ES-I3 (cell line): ENCODE measurements around the gene PARD3B.

Experiments
- H3K36me3 ChIP-seq: 2 replicates; pipeline ENCODE4 v1.6.1; 2013; ENCODE audit warnings: mild to moderate bottlenecking, low read length, control low read depth, moderate library complexity; ENCODE audit not compliant: insufficient read depth
- H3K4me1 ChIP-seq: 2 replicates; pipeline ENCODE4 v1.6.1; 2013; ENCODE audit warnings: mild to moderate bottlenecking, control low read depth, low read length; ENCODE audit not compliant: insufficient read depth
- H3K9ac ChIP-seq: 2 replicates; pipeline ENCODE4 v1.6.1; 2013; ENCODE audit warnings: low read depth, mild to moderate bottlenecking, low read length, moderate library complexity
- H3K9me3 ChIP-seq: 2 replicates; pipeline ENCODE4 v1.6.1; 2013; ENCODE audit warnings: mild to moderate bottlenecking, low read length, moderate library complexity; ENCODE audit not compliant: control insufficient read depth, insufficient read depth

The PARD3B gene

GRCh38 chr2:204982303-204982702 is 437.0 kb downstream of the PARD3B start:
- Histone ChIP-seq H3K9me3 (no peaks in the 10 kb centered on the region), H3K9ac (no peak overlapping the region), H3K36me3 (no peaks in the 10 kb centered on the region; the same call in 1 of the 2 replicates), H3K4me1 (peaks cover 21% of the 10 kb centered on the region)

GRCh38 chr2:204984518-204984917 is 439.2 kb downstream of the PARD3B start:
- Histone ChIP-seq H3K36me3 (no peaks in the 10 kb centered on the region; the same call in 1 of the 2 replicates), H3K4me1 (peaks cover 21% of the 10 kb centered on the region), H3K9me3 (no peaks in the 10 kb centered on the region), H3K9ac (no peak overlapping the region)

DNA sequence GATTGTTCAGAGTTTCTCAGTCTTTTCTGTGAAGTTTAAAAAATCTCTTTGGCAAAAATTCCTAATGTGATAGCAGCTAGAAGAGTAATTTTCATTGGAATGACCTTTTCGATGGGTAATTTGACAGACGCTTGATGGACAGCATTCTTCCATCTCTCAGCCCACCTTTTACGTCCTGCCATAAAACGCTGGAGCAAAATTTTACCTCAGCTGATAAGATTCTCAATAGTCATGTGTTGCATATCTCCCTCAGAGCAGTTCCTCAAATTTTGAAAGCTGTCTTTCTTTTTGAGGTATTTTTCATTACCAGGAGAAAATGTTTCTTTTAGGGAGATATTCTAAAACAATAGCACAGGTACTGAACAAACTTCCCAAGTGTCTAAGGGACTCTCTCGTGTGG is 441.4 kb downstream of the PARD3B start:
- peaks cover 21% of the 10 kb centered on the region for H3K4me1 ChIP-seq

GRCh38 chr2:204988836-204989235 is 443.6 kb downstream of the PARD3B start:
- Histone ChIP-seq H3K9ac (no peak overlapping the region), H3K4me1 (peaks cover 9% of the 10 kb centered on the region; the same call in 1 of the 2 replicates)

More for the DNA sequence above, 441.4 kb downstream of the PARD3B start:
- no peaks in the 10 kb centered on the region for H3K36me3 ChIP-seq
- H3K9ac ChIP-seq, result no peak overlapping the region
- no peaks in the 10 kb centered on the region for H3K9me3 ChIP-seq

GRCh38 chr2:204989877-204990276 is 444.6 kb downstream of the PARD3B start:
- Histone ChIP-seq H3K4me1 (peaks cover 3% of the 10 kb centered on the region; the same call in 1 of the 2 replicates), H3K9me3 (no peaks in the 10 kb centered on the region), H3K36me3 (no peaks in the 10 kb centered on the region), H3K9ac (no peak overlapping the region)

More at GRCh38 chr2:204988836-204989235, 443.6 kb downstream of the PARD3B start:
- Histone ChIP-seq H3K36me3 (no peaks in the 10 kb centered on the region), H3K9me3 (no peaks in the 10 kb centered on the region)

DNA sequence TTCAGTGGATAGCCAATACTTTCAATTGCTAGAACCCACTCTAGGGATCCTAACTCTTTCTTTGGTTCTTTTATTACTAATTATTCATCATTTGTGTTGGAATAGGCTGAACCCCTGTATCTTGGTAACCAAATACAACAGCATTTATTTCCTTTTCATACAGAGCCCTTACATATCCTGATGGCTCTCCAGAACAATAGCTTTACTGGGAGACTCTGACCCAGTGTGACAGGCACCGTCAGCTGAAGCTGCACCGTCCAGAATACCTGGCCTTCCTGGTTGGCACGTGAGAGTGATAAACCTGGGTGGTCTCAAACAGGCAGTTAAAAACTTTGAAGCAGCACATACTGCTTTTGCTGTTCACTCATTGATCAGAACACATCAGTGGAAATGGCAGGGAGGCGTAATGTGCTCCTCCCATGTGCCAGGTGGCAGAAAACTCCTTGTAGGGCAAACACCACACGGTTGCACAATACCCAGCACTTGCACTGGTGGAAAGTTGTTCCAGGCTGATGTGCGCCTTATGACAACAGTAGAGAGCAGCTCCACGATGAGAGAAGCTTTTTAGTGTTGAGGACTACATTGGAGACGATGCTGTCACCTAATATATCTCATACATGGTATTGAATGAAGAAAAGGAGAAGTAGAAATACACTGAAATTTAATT is 456.2 kb downstream of the PARD3B start:
- Histone ChIP-seq H3K36me3 (no peaks in the 10 kb centered on the region), H3K9me3 (no peaks in the 10 kb centered on the region; the same call in 1 of the 2 replicates), H3K4me1 (no peaks in the 10 kb centered on the region), H3K9ac (no peak overlapping the region)

DNA sequence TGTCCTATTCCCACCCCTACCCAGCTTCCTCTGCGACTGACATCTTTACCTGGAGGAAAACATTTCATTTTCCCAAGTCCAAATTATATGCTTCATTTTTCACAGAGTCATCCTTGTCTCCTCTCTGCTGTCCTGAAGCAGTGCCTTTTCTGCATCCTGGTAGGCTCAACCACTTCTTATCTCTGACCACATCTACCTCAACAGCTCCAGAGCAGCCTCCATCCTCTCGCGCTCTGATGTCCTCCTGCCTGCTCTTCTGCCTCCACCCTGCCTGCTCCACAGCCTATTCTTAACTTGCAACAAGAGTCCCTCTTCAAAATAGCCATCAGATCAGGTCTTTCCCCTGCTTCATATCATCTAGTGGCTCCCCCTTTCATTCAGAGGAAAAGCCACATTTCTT is 457.1 kb downstream of the PARD3B start:
- Histone ChIP-seq H3K9me3 (no peaks in the 10 kb centered on the region; the same call in 1 of the 2 replicates), H3K9ac (no peak overlapping the region), H3K4me1 (no peaks in the 10 kb centered on the region), H3K36me3 (no peaks in the 10 kb centered on the region)

- no peak overlapping the region for H3K9ac ChIP-seq
- no peaks in the 10 kb centered on the region for H3K4me1 ChIP-seq
- H3K9me3 ChIP-seq, result no peaks in the 10 kb centered on the region
- H3K36me3 ChIP-seq, result no peaks in the 10 kb centered on the region
Observed at GRCh38 chr2:205003288-205003687, 458.0 kb downstream of the PARD3B start.

GRCh38 chr2:205010196-205010595 is 464.9 kb downstream of the PARD3B start:
- no peaks in the 10 kb centered on the region for H3K4me1 ChIP-seq
- no peaks in the 10 kb centered on the region for H3K9me3 ChIP-seq
- no peaks in the 10 kb centered on the region for H3K36me3 ChIP-seq
- H3K9ac ChIP-seq, result no peak overlapping the region

DNA sequence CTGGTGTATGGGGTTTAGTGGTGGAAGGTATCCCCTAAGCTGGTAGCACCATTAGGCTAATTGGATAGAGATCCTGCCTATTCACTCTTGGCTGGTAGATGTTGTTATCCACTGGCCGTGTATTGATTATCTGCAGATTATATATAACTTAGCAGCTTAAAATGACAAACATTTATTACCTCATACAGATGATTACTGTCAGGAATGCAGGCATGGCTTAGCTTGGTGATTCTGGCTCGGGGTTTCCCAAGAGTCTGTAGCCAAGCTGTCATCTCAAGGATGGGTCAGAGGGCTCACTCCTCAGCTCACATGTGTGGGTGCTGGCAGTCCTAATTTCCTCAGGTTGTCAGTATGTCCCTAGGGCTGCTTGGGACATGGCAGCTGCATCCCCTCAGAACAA is 465.8 kb downstream of the PARD3B start:
- H3K9ac ChIP-seq, result no peak overlapping the region
- H3K4me1 ChIP-seq, result no peaks in the 10 kb centered on the region
- H3K36me3 ChIP-seq, result no peaks in the 10 kb centered on the region
- H3K9me3 ChIP-seq, result no peaks in the 10 kb centered on the region

- Histone ChIP-seq H3K4me1 (no peaks in the 10 kb centered on the region), H3K9me3 (no peaks in the 10 kb centered on the region), H3K36me3 (no peaks in the 10 kb centered on the region), H3K9ac (no peak overlapping the region)
Observed at GRCh38 chr2:205012961-205013360, 467.7 kb downstream of the PARD3B start.

GRCh38 chr2:205013586-205013985 is 468.3 kb downstream of the PARD3B start:
- no peaks in the 10 kb centered on the region for H3K4me1 ChIP-seq
- H3K36me3 ChIP-seq, result no peaks in the 10 kb centered on the region
- H3K9ac ChIP-seq, result no peak overlapping the region
- no peaks in the 10 kb centered on the region for H3K9me3 ChIP-seq

DNA sequence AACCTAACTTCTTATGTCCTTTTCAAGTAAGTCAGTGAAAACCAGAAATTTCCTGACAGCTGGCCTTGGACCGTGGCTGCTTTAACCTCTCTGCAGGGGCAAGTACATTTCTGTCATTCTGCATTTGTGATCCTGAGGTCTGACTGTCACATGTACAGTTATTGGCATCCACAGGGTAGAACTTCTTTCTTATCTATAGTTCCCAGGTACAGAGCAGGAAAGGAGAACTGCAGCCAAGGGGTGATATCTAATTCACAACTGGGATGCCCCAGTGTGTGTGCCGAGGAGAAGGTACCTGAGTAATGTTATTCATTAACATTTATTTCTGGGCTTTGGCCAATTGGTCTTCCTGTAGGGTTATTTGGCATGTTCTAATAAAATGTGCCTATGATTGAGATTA is 468.9 kb downstream of the PARD3B start:
- Histone ChIP-seq H3K9me3 (no peaks in the 10 kb centered on the region), H3K9ac (no peak overlapping the region), H3K36me3 (no peaks in the 10 kb centered on the region), H3K4me1 (no peaks in the 10 kb centered on the region)

GRCh38 chr2:205017381-205017780 is 472.1 kb downstream of the PARD3B start:
- H3K9me3 ChIP-seq, result no peaks in the 10 kb centered on the region
- H3K36me3 ChIP-seq, result no peaks in the 10 kb centered on the region
- no peak overlapping the region for H3K9ac ChIP-seq
- H3K4me1 ChIP-seq, result no peaks in the 10 kb centered on the region

- H3K9me3 ChIP-seq, result no peaks in the 10 kb centered on the region
- H3K36me3 ChIP-seq, result no peaks in the 10 kb centered on the region
- no peak overlapping the region for H3K9ac ChIP-seq
- H3K4me1 ChIP-seq, result no peaks in the 10 kb centered on the region
Observed at GRCh38 chr2:205017912-205018311, 472.6 kb downstream of the PARD3B start.
